Loucy (cell line): Measurements from ENCODE around the gene MACROD2.

ENCODE experiments used
- CTCF ChIP-seq: fragments of 200-600 bp; sonication (generic); conservative IDR thresholded peaks from 2 replicates; pipeline ENCODE4 v1.5.1; 2014; ENCODE audit warnings: mild to moderate bottlenecking, antibody characterized with exemption, low read length
- EZH2phosphoT487 ChIP-seq: fragments of 200-600 bp; IDR thresholded peaks from 2 replicates; pipeline ENCODE4 v1.6.1; 2018; ENCODE audit warnings: antibody characterized with exemption, mild to moderate bottlenecking, moderate library complexity, borderline replicate concordance

DNA sequence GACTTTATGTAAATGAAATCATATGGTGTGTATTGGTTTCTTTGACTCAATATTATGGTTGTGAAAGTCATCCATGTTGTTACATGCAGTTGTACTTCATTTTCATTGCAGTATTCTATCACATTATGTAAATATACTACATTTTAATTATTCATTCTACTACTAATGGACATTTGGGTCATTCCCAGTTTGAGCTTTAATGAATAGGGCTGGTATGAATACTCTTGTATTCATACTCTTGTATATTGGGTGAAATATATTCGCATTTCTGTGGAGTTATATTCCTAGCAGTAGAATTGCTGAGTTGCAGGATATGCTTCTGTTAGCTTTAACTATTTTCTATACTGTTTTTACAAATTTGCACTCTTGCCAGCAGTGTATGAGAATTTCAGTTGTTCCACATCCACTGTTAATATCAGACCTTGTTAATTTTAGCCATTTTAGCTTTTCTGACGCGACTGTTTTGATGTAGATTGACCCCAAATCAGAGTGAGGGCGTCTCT is 1633.6 kb downstream of the MACROD2 start:
- no peak for TF ChIP-seq CTCF
- TF ChIP-seq EZH2phosphoT487 = no peak
